KMS-11 (cell line): ENCODE results near the gene ZNF592.

Experiments
- H2AFZ ChIP-seq: fragments of 200-600 bp; sonication (generic); 2 replicates; pipeline ENCODE4 v1.6.1; 2016; ENCODE audit warnings: antibody characterized with exemption, mixed run types, low read depth
- H3K27ac ChIP-seq: fragments of 200-600 bp; sonication (generic); 2 replicates; pipeline ENCODE4 v1.6.1; 2016; ENCODE audit warnings: mild to moderate bottlenecking, mixed run types
- H3K27me3 ChIP-seq: fragments of 200-600 bp; sonication (generic); 2 replicates; pipeline ENCODE4 v1.6.1; 2017; ENCODE audit warnings: mild to moderate bottlenecking, low read depth, mixed run types, moderate library complexity; ENCODE audit not compliant: insufficient read depth
- H3K36me3 ChIP-seq: fragments of 200-600 bp; sonication (generic); 2 replicates; pipeline ENCODE4 v1.6.1; 2017; ENCODE audit warnings: mild to moderate bottlenecking, mixed run types; ENCODE audit not compliant: insufficient read depth
- H3K4me1 ChIP-seq: fragments of 200-600 bp; sonication (generic); 2 replicates; pipeline ENCODE4 v1.6.1; 2016; ENCODE audit warnings: mild to moderate bottlenecking, low read depth, mixed run types; ENCODE audit not compliant: poor library complexity, severe bottlenecking
- H3K4me2 ChIP-seq: fragments of 200-600 bp; sonication (generic); 2 replicates; pipeline ENCODE4 v1.7.0; 2016; ENCODE audit warnings: mild to moderate bottlenecking, mixed run types
- H3K4me3 ChIP-seq: fragments of 200-600 bp; sonication (generic); IDR thresholded peaks from 2 replicates; pipeline ENCODE4 v1.6.1; 2017; ENCODE audit warnings: low read depth, low read length, mixed read lengths; ENCODE audit not compliant: insufficient read depth
- H3K79me2 ChIP-seq: fragments of 200-600 bp; sonication (generic); 2 replicates; pipeline ENCODE4 v1.6.1; 2016; ENCODE audit warnings: low read depth, mixed run types; ENCODE audit not compliant: insufficient read depth
- H3K9ac ChIP-seq: fragments of 200-600 bp; sonication (generic); 2 replicates; pipeline ENCODE4 v1.6.1; 2016; ENCODE audit warnings: mild to moderate bottlenecking, mixed run types
- H4K20me1 ChIP-seq: fragments of 200-600 bp; sonication (generic); 2 replicates; pipeline ENCODE4 v1.6.1; 2016; ENCODE audit warnings: mild to moderate bottlenecking, mixed run types; ENCODE audit not compliant: insufficient read depth
- CTCF ChIP-seq: fragments of 200-600 bp; sonication (generic); conservative IDR thresholded peaks from 2 replicates; pipeline ENCODE4 v1.6.1; 2017; ENCODE audit warnings: low read depth, mild to moderate bottlenecking, antibody characterized with exemption, low read length, moderate library complexity, mixed read lengths

The ZNF592 gene

DNA sequence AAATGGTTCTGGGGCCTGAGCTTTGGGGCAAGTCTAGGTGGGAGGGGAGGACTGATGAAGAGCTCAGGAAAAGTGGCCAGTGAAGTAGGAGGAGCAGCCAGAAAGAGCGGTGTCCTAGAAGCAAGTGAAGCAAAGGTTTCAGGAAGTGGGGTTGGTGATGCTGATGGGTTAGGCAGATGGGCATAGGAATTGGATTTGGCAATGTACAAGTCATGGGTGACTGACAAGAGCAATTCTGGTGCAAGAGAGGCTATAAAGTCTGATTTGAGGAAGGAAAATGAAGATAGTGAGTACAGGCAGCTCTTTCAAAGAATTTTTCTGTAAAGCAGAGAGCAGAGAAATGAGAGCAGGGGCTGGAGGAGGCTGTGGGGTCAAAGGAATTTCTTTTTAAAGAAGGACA is 88.5 kb downstream of the ZNF592 start:
- Histone ChIP-seq H3K79me2 (no peaks in the 10 kb centered on the region), H3K9ac (no peak overlapping the region), H3K4me3 (no peak overlapping the region), H4K20me1 (no peaks in the 10 kb centered on the region), H3K36me3 (no peaks in the 10 kb centered on the region), H3K27me3 (no peaks in the 10 kb centered on the region), H3K27ac (no peak overlapping the region), H2AFZ (no peak overlapping the region), H3K4me2 (no peak overlapping the region), H3K4me1 (peaks cover 14% of the 10 kb centered on the region)
- no peak for TF ChIP-seq CTCF

- H3K27me3 ChIP-seq = no peaks in the 10 kb centered on the region
- no peak overlapping the region for H3K9ac ChIP-seq
- no peak overlapping the region for H3K4me3 ChIP-seq
- H4K20me1 ChIP-seq = no peaks in the 10 kb centered on the region
- H3K79me2 ChIP-seq = no peaks in the 10 kb centered on the region
- H3K4me1 ChIP-seq = peaks cover 14% of the 10 kb centered on the region
- TF ChIP-seq CTCF = no peak
- no peak overlapping the region for H3K4me2 ChIP-seq
- H3K27ac ChIP-seq = no peak overlapping the region
- no peaks in the 10 kb centered on the region for H3K36me3 ChIP-seq
- no peak overlapping the region for H2AFZ ChIP-seq
Observed at GRCh38 chr15:84839714-84840113, 91.3 kb downstream of the ZNF592 start.

- Histone ChIP-seq H3K9ac (no peak overlapping the region; the same call in 1 of the 2 replicates), H3K27me3 (no peaks in the 10 kb centered on the region), H3K79me2 (no peaks in the 10 kb centered on the region), H2AFZ (no peak overlapping the region), H3K4me3 (no peak overlapping the region), H3K27ac (peak overlapping the region; percentile 35; the same call in 1 of the 2 replicates), H4K20me1 (no peaks in the 10 kb centered on the region), H3K4me2 (no peak overlapping the region), H3K36me3 (no peaks in the 10 kb centered on the region), H3K4me1 (peaks cover 14% of the 10 kb centered on the region)
- no peak for TF ChIP-seq CTCF
Observed at GRCh38 chr15:84840255-84840654, 91.9 kb downstream of the ZNF592 start.

GRCh38 chr15:84840741-84841429 is 92.5 kb downstream of the ZNF592 start:
- Histone ChIP-seq H4K20me1 (no peaks in the 10 kb centered on the region), H3K4me3 (no peak overlapping the region), H3K4me2 (peak overlapping the region; percentile 42), H3K79me2 (no peaks in the 10 kb centered on the region), H3K9ac (no peak overlapping the region; the same call in 1 of the 2 replicates), H2AFZ (no peak overlapping the region; the same call in 1 of the 2 replicates), H3K27ac (peak overlapping the region; percentile 35; the same call in 1 of the 2 replicates), H3K4me1 (peaks cover 14% of the 10 kb centered on the region), H3K36me3 (no peaks in the 10 kb centered on the region), H3K27me3 (no peaks in the 10 kb centered on the region)
- no peak for TF ChIP-seq CTCF
